Uterus (tissue), 4 donors: Measurements from ENCODE around the gene RAPH1. TPM values are rescaled to one million over a fixed set of nuclear protein-coding genes. Genes with fewer than 3 reads are reported as not detected.
"Not testable (repeated sequence)": the region's sequence is repeated elsewhere in the genome, so short reads cannot be mapped to it uniquely, and the experiment has no call there.

Experiments
- DNase-seq, 2 donors: peaks; one replicate each; pipeline ENCODE4 v3.0.0-alpha.2; 2019 to 2020
- H3K27ac ChIP-seq, 2 donors: fragments of 200-600 bp; sonication (generic); 1 replicate in 1 of 2; 2 replicates in 1 of 2; pipeline ENCODE4 v1.5.1; 2016 to 2018
- H3K27me3 ChIP-seq, 2 donors: fragments of 200-600 bp; sonication (generic); one replicate each; pipeline ENCODE4 v1.5.1; 2018 to 2019; ENCODE audit warnings: control low read depth in 1 of 2
- H3K36me3 ChIP-seq, 2 donors: fragments of 200-600 bp; sonication (generic); one replicate each; pipeline ENCODE4 v1.5.1; 2019; ENCODE audit warnings: control low read depth in 1 of 2
- H3K4me1 ChIP-seq, 2 donors: fragments of 200-600 bp; sonication (generic); one replicate each; pipeline ENCODE4 v1.5.1; 2018 to 2019; ENCODE audit warnings: control low read depth in 1 of 2
- H3K4me3 ChIP-seq, 2 donors: fragments of 200-600 bp; sonication (generic); 1 replicate in 1 of 2; 2 replicates in 1 of 2; pipeline ENCODE4 v1.5.1; 2018 to 2019; ENCODE audit warnings: mild to moderate bottlenecking in 1 of 2
- H3K9me3 ChIP-seq, 2 donors: fragments of 200-600 bp; sonication (generic); one replicate each; pipeline ENCODE4 v1.5.1; 2019; ENCODE audit warnings: control low read depth in 1 of 2
- CTCF ChIP-seq, 4 experiments: fragments of 200-600 bp in 2 of 4; fragments of 450-650 bp in 2 of 4; sonication (generic) in 2 of 4; IDR thresholded peaks; one replicate each; pipeline ENCODE4 v1.5.1; 2016 to 2019; ENCODE audit warnings: antibody characterized with exemption in 4 of 4, mild to moderate bottlenecking in 2 of 4, moderate library complexity in 1 of 4
- POLR2A ChIP-seq, 2 donors: fragments of 450-650 bp; IDR thresholded peaks; one replicate each; pipeline ENCODE4 v1.6.1; 2016; ENCODE audit warnings: antibody characterized with exemption in 2 of 2, mild to moderate bottlenecking in 1 of 2, moderate library complexity in 1 of 2
- intact Hi-C: fragments of 100-400 bp; cut with DNase I; formaldehyde crosslinking; loops from one replicate; pipeline ENCODE4 v1.15.1; 2023; ENCODE audit warnings: low total_unique reads
- total RNA-seq, 4 donors: library from RNA; depleted of rRNA in 3 of 4; stranded (reverse); fragments of >200 nt in 3 of 4; gene quantifications; one replicate each; pipeline versions ENCODE4 v1.1.0 to v1.2.4, GENCODE V29; 2014 to 2023
- donor health status: DM: yes; HTN: yes; CAD: no.

RAPH1 gene
- total RNA-seq, 4 donors from 2014 or later: 17.4 to 49.5 (median 23.5) TPM

- Histone ChIP-seq H3K4me1 (no peaks in the 10 kb centered on the region), H3K27ac (no peak overlapping the region), H3K27me3 (no peaks in the 10 kb centered on the region), H3K4me3 (no peak overlapping the region), H3K36me3 (no peaks in the 10 kb centered on the region), H3K9me3 (no peaks in the 10 kb centered on the region)
- no peak for DNase-seq
- TF ChIP-seq POLR2A (IDR thresholded peaks at IDR 0.05) (no peak), CTCF (IDR thresholded peaks at IDR 0.05) (no peak)
- intact Hi-C loops: no loop called here
These were observed 7.4 kb downstream of the RAPH1 start for GRCh38 chr2:203527719-203528118.

- H3K36me3 ChIP-seq, H3K4me3 ChIP-seq, H3K4me1 ChIP-seq, H3K27ac ChIP-seq, DNase-seq, H3K9me3 ChIP-seq, H3K27me3 ChIP-seq, intact Hi-C loops: not testable (repeated sequence)
These were observed 21.8 kb downstream of the RAPH1 start for GRCh38 chr2:203513268-203513667.

GRCh38 chr2:203510941-203511305 is 24.2 kb downstream of the RAPH1 start:
- H3K4me1 ChIP-seq: no peaks in the 10 kb centered on the region
- H3K36me3 ChIP-seq: no peaks in the 10 kb centered on the region
- H3K9me3 ChIP-seq: no peaks in the 10 kb centered on the region
- H3K27me3 ChIP-seq: no peaks in the 10 kb centered on the region
- H3K27ac ChIP-seq: no peak overlapping the region
- TF ChIP-seq POLR2A (IDR thresholded peaks at IDR 0.05): no peak
- TF ChIP-seq CTCF (IDR thresholded peaks at IDR 0.05): no peak
- intact Hi-C loops: no loop called here
- H3K4me3 ChIP-seq: no peak overlapping the region
- no peak for DNase-seq

GRCh38 chr2:203510256-203510940 is 24.7 kb downstream of the RAPH1 start:
- Histone ChIP-seq H3K36me3 (no peaks in the 10 kb centered on the region), H3K9me3 (no peaks in the 10 kb centered on the region), H3K27ac (no peak overlapping the region), H3K27me3 (no peaks in the 10 kb centered on the region), H3K4me3 (no peak overlapping the region), H3K4me1 (no peaks in the 10 kb centered on the region)
- intact Hi-C loops: no loop called here
- no peak for DNase-seq
- no peak for TF ChIP-seq POLR2A (IDR thresholded peaks at IDR 0.05)

GRCh38 chr2:203503460-203503859 is 31.6 kb downstream of the RAPH1 start:
- H3K4me1 ChIP-seq, H3K4me3 ChIP-seq, intact Hi-C loops, H3K27ac ChIP-seq, DNase-seq, H3K9me3 ChIP-seq, H3K36me3 ChIP-seq, H3K27me3 ChIP-seq: not testable (repeated sequence)

GRCh38 chr2:203501873-203502272 is 33.2 kb downstream of the RAPH1 start:
- no peak for DNase-seq
- intact Hi-C loops: no loop called here
- Histone ChIP-seq H3K4me1 (no peaks in the 10 kb centered on the region), H3K27ac (no peak overlapping the region), H3K27me3 (no peaks in the 10 kb centered on the region), H3K9me3 (no peaks in the 10 kb centered on the region), H3K4me3 (no peak overlapping the region), H3K36me3 (no peaks in the 10 kb centered on the region)
- TF ChIP-seq CTCF (IDR thresholded peaks at IDR 0.05) (no peak), POLR2A (IDR thresholded peaks at IDR 0.05) (no peak)

GRCh38 chr2:203500951-203501350 is 34.1 kb downstream of the RAPH1 start:
- H3K27me3 ChIP-seq: no peaks in the 10 kb centered on the region
- H3K36me3 ChIP-seq: no peaks in the 10 kb centered on the region
- no peaks in the 10 kb centered on the region for H3K9me3 ChIP-seq
- H3K4me3 ChIP-seq: no peak overlapping the region
- H3K4me1 ChIP-seq: no peaks in the 10 kb centered on the region
- TF ChIP-seq POLR2A (IDR thresholded peaks at IDR 0.05) (no peak), CTCF (IDR thresholded peaks at IDR 0.05) (no peak)
- intact Hi-C loops: no loop called here
- H3K27ac ChIP-seq: no peak overlapping the region
- DNase-seq: no peak
